H9 (cell line): ENCODE data around the gene CDH18. TPM values are rescaled to one million over a fixed set of nuclear protein-coding genes. Genes with fewer than 3 reads are reported as not detected.

ENCODE experiments used
- DNase-seq: peaks from one replicate; pipeline ENCODE4 v3.0.0-alpha.2; 2017
- H2AFZ ChIP-seq: one replicate; pipeline ENCODE4 v1.6.1; 2013; ENCODE audit warnings: mild to moderate bottlenecking, low read length, control low read depth, moderate library complexity
- H2AK5ac ChIP-seq: 2 replicates; pipeline ENCODE4 v1.6.1; 2013; ENCODE audit warnings: low read length, control low read depth, mixed read lengths; ENCODE audit not compliant: insufficient read length
- H2BK120ac ChIP-seq: one replicate; pipeline ENCODE4 v1.6.1; 2013; ENCODE audit warnings: low read depth, mild to moderate bottlenecking, low read length, control low read depth, inconsistent platforms; ENCODE audit not compliant: poor library complexity, severe bottlenecking
- H2BK12ac ChIP-seq: 2 replicates; pipeline ENCODE4 v1.6.1; 2013; ENCODE audit warnings: low read length, control low read depth, mixed read lengths, low read depth; ENCODE audit not compliant: insufficient read length
- H2BK15ac ChIP-seq: 2 replicates; pipeline ENCODE4 v1.6.1; 2013; ENCODE audit warnings: low read depth, low read length, control low read depth
- H2BK20ac ChIP-seq: one replicate; pipeline ENCODE4 v1.6.1; 2013; ENCODE audit warnings: low read depth, mild to moderate bottlenecking, low read length, control low read depth, inconsistent platforms; ENCODE audit not compliant: poor library complexity, severe bottlenecking
- H2BK5ac ChIP-seq: 2 replicates; pipeline ENCODE4 v1.6.1; 2013; ENCODE audit warnings: low read length, control low read depth, mixed read lengths; ENCODE audit not compliant: insufficient read length
- H3K14ac ChIP-seq: 2 replicates; pipeline ENCODE4 v1.6.1; 2013; ENCODE audit warnings: low read length, control low read depth; ENCODE audit not compliant: insufficient read depth
- H3K18ac ChIP-seq: 2 replicates; pipeline ENCODE4 v1.6.1; 2013; ENCODE audit warnings: low read depth, mild to moderate bottlenecking, mixed read lengths, low read length, control low read depth; ENCODE audit not compliant: insufficient read length
- H3K23ac ChIP-seq: 2 replicates; pipeline ENCODE4 v1.6.1; 2013; ENCODE audit warnings: low read length, control low read depth, mixed read lengths, low read depth; ENCODE audit not compliant: insufficient read length
- H3K23me2 ChIP-seq: 2 replicates; pipeline ENCODE4 v1.6.1; 2013; ENCODE audit warnings: low read depth, mild to moderate bottlenecking, mixed read lengths, low read length, control low read depth; ENCODE audit not compliant: insufficient read length, poor library complexity, severe bottlenecking
- H3K27ac ChIP-seq: 2 replicates; pipeline ENCODE4 v1.5.1; 2013; ENCODE audit warnings: low read length, control low read depth, mixed read lengths, low read depth; ENCODE audit not compliant: insufficient read length
- H3K27me3 ChIP-seq: 2 replicates; pipeline ENCODE4 v1.6.1; 2013; ENCODE audit warnings: low read length, control low read depth, inconsistent platforms; ENCODE audit not compliant: insufficient read depth
- H3K4ac ChIP-seq: 2 replicates; pipeline ENCODE4 v1.6.1; 2013; ENCODE audit warnings: low read depth, mild to moderate bottlenecking, control low read depth, inconsistent platforms, low read length, moderate library complexity
- H3K4me1 ChIP-seq: 2 replicates; pipeline ENCODE4 v1.6.1; 2013; ENCODE audit warnings: low read length, control low read depth, inconsistent platforms; ENCODE audit not compliant: insufficient read depth
- H3K4me2 ChIP-seq: 2 replicates; pipeline ENCODE4 v1.6.1; 2013; ENCODE audit warnings: low read length, control low read depth, mixed read lengths; ENCODE audit not compliant: insufficient read length, insufficient read depth
- H3K56ac ChIP-seq: 2 replicates; pipeline ENCODE4 v1.6.1; 2013; ENCODE audit warnings: low read depth, mild to moderate bottlenecking, mixed read lengths, low read length, control low read depth; ENCODE audit not compliant: insufficient read length
- H3K79me1 ChIP-seq: 2 replicates; pipeline ENCODE4 v1.6.1; 2013; ENCODE audit warnings: low read depth, mild to moderate bottlenecking, moderate library complexity, low read length, control low read depth, inconsistent platforms; ENCODE audit not compliant: insufficient read depth, poor library complexity, severe bottlenecking
- H3K79me2 ChIP-seq: 2 replicates; pipeline ENCODE4 v1.6.1; 2013; ENCODE audit warnings: low read length, control low read depth, inconsistent platforms; ENCODE audit not compliant: insufficient read depth
- H3K9ac ChIP-seq: 2 replicates; pipeline ENCODE4 v1.6.1; 2013; ENCODE audit warnings: low read length, control low read depth, mixed read lengths; ENCODE audit not compliant: insufficient read length; ENCODE audit errors: extremely low read depth
- H3K9me3 ChIP-seq: one replicate; pipeline ENCODE4 v1.6.1; 2013; ENCODE audit warnings: low read depth, low read length, inconsistent platforms; ENCODE audit not compliant: control insufficient read depth
- H3T11ph ChIP-seq: one replicate; pipeline ENCODE4 v1.6.1; 2013; ENCODE audit warnings: mild to moderate bottlenecking, low read length, control low read depth, inconsistent platforms
- H4K20me1 ChIP-seq: one replicate; pipeline ENCODE4 v1.6.1; 2013; ENCODE audit not compliant: control insufficient read depth, insufficient read length, insufficient read depth
- H4K5ac ChIP-seq: 2 replicates; pipeline ENCODE4 v1.6.1; 2013; ENCODE audit warnings: low read depth, mild to moderate bottlenecking, mixed read lengths, low read length, control low read depth; ENCODE audit not compliant: insufficient read length
- H4K8ac ChIP-seq: replicated peaks from 2 replicates; pipeline ENCODE4 v1.6.1; 2013; ENCODE audit warnings: low read length, control low read depth, mixed read lengths, low read depth; ENCODE audit not compliant: insufficient read length
- H4K91ac ChIP-seq: 2 replicates; pipeline ENCODE4 v1.6.1; 2013; ENCODE audit warnings: low read depth, mild to moderate bottlenecking, moderate library complexity, mixed read lengths, low read length, control low read depth; ENCODE audit not compliant: insufficient read length
- H3K27ac Mint-ChIP-seq, 3 experiments: 2 replicates in 2 of 3; 3 replicates in 1 of 3; pipeline ENCODE4 v1.8.0; 2020 to 2021; ENCODE audit warnings: mixed read lengths in 3 of 3, mild to moderate bottlenecking in 1 of 3, moderate library complexity in 1 of 3
- H3K27me3 Mint-ChIP-seq: 2 replicates; pipeline ENCODE4 v1.8.0; 2021; ENCODE audit warnings: low read depth, mild to moderate bottlenecking, moderate library complexity, mixed read lengths
- H3K36me3 Mint-ChIP-seq, 3 experiments: 2 replicates in 2 of 3; 3 replicates in 1 of 3; pipeline ENCODE4 v1.8.0; 2020 to 2021; ENCODE audit warnings: low read depth in 3 of 3, mixed read lengths in 3 of 3; ENCODE audit not compliant: insufficient read depth in 1 of 3
- H3K4me1 Mint-ChIP-seq, 2 experiments: 2 replicates each; pipeline ENCODE4 v1.8.0; 2020; ENCODE audit warnings: mixed read lengths in 2 of 2
- H3K4me3 Mint-ChIP-seq, 2 experiments: 2 replicates in 1 of 2; 3 replicates in 1 of 2; pipeline ENCODE4 v1.8.0; 2020 to 2021; ENCODE audit warnings: mild to moderate bottlenecking in 2 of 2, mixed read lengths in 2 of 2, moderate library complexity in 1 of 2
- H3K9me3 Mint-ChIP-seq, 2 experiments: 2 replicates in 1 of 2; 3 replicates in 1 of 2; pipeline ENCODE4 v1.8.0; 2020; ENCODE audit warnings: mild to moderate bottlenecking in 2 of 2, mixed read lengths in 2 of 2, moderate library complexity in 1 of 2
- CTCF ChIP-seq: fragments of 200-600 bp; sonication (generic); conservative IDR thresholded peaks from 3 replicates; pipeline ENCODE4 v1.8.0; 2021; ENCODE audit warnings: antibody characterized with exemption, mild to moderate bottlenecking
- WGBS: extraction: QIAGEN DNeasy Blood & Tissue Kit; methylation state at CpG from one replicate; pipeline ENCODE4 v1.1.7; 2013; ENCODE audit warnings: missing lambda C conversion rate, low lambda C conversion rate, mixed read lengths; ENCODE audit not compliant: insufficient read length; ENCODE audit errors: extremely low coverage; 5-methylcytosine and 5-hydroxymethylcytosine counted together
- total RNA-seq: library from RNA; stranded (reverse); gene quantifications from 2 replicates; pipeline ENCODE4 v1.2.1, GENCODE V29; 2021

The CDH18 gene
- total RNA-seq, 1 experiment from 2014 or later: not detected

- DNase-seq: no peak
- H3K36me3 Mint-ChIP-seq: no peaks in the 10 kb centered on the region
- Histone ChIP-seq H3K4ac (no peak overlapping the region), H3K9ac (no peak overlapping the region), H3T11ph (no peak overlapping the region), H3K9me3 (no peaks in the 10 kb centered on the region), H2BK5ac (no peak overlapping the region), H2AK5ac (no peak overlapping the region), H4K5ac (no peak overlapping the region), H3K23me2 (no peaks in the 10 kb centered on the region), H4K8ac (no peak overlapping the region), H3K4me1 (peaks cover 3% of the 10 kb centered on the region; the same call in 1 of the 2 replicates), H4K91ac (no peak overlapping the region), H3K14ac (no peak overlapping the region), H2BK20ac (no peak overlapping the region), H4K20me1 (no peaks in the 10 kb centered on the region), H2BK12ac (no peak overlapping the region), H2BK15ac (no peak overlapping the region), H3K18ac (no peak overlapping the region), H3K79me2 (no peaks in the 10 kb centered on the region), H2BK120ac (no peak overlapping the region), H2AFZ (no peak overlapping the region), H3K23ac (no peak overlapping the region), H3K4me2 (no peak overlapping the region), H3K79me1 (no peaks in the 10 kb centered on the region), H3K56ac (no peak overlapping the region), H3K27ac (no peak overlapping the region), H3K27me3 (no peaks in the 10 kb centered on the region)
- no peak overlapping the region for H3K27ac Mint-ChIP-seq
- no peaks in the 10 kb centered on the region for H3K9me3 Mint-ChIP-seq
- H3K4me1 Mint-ChIP-seq: peaks cover 33 to 37% of the 10 kb centered on the region in 2 experiments
- no CpG with 5 or more reads among the region's 4 CpGs for WGBS
- no peaks in the 10 kb centered on the region; the same call in 1 of the 2 replicates for H3K27me3 Mint-ChIP-seq
- no peak for TF ChIP-seq CTCF
- no peak overlapping the region for H3K4me3 Mint-ChIP-seq
Observed at GRCh38 chr5:19910136-19910535, 77.9 kb downstream of the CDH18 start.
